Endothelial cell of umbilical vein (primary cell): Measurements from ENCODE around the gene NAP1L1. TPM values are rescaled to one million over a fixed set of nuclear protein-coding genes. Genes with fewer than 3 reads are reported as not detected.

ENCODE experiments used
- BruUV-seq: library from RNA; stranded (reverse); fragments of 400-500 nt; replicated peaks from 2 replicates; lab custom pipeline; 2021; lab: Mats Ljungman, UMichigan
- CTCF ChIA-PET: fragments of 300-600, 350-600 bp; sonication (Branson Sonifier 250); formaldehyde crosslinking; loops from one replicate; lab custom pipeline; 2021; ENCODE audit warnings: antibody characterized with exemption, inconsistent platforms; lab: Charles Lee
- POLR2A ChIA-PET: fragments of 300-600, 350-600 bp; sonication (Branson Sonifier 250); formaldehyde crosslinking; loops from one replicate; lab custom pipeline; 2021; ENCODE audit warnings: antibody characterized with exemption, inconsistent platforms; lab: Charles Lee
- DNase-seq: peaks from one replicate; pipeline ENCODE4 v3.0.0-alpha.2; 2011; ENCODE audit warnings: low read depth, low spot score
- FAIRE-seq: peaks from 2 replicates; lab custom pipeline; 2011; peaks lifted over from hg19 to GRCh38; lab: Jason Lieb, UNC
- H2AFZ ChIP-seq: 2 replicates; pipeline ENCODE4 v1.6.0; 2012; ENCODE audit warnings: low read depth, low read length, control low read depth, inconsistent platforms
- H3K27ac ChIP-seq: 2 replicates; pipeline ENCODE4 v1.5.1; 2011; ENCODE audit warnings: low read depth, mild to moderate bottlenecking, control low read depth, low read length, moderate library complexity; ENCODE audit not compliant: insufficient read depth
- H3K27me3 ChIP-seq, 2 experiments: 2 replicates each; pipeline versions ENCODE4 v1.6.0 to v1.6.1; 2011; ENCODE audit warnings: low read length in 2 of 2, mixed read lengths in 1 of 2; ENCODE audit not compliant: control insufficient read depth in 2 of 2, insufficient read depth in 2 of 2
- H3K36me3 ChIP-seq, 2 experiments: 2 replicates in 1 of 2; 3 replicates in 1 of 2; pipeline ENCODE4 v1.5.1; 2011; ENCODE audit warnings: low read length in 2 of 2, mild to moderate bottlenecking in 1 of 2, moderate library complexity in 1 of 2; ENCODE audit not compliant: control insufficient read depth in 2 of 2, insufficient read depth in 2 of 2; ENCODE audit errors: extremely low read depth in 1 of 2
- H3K4me1 ChIP-seq: 3 replicates; pipeline ENCODE4 v1.5.1; 2011; ENCODE audit warnings: mild to moderate bottlenecking, low read length; ENCODE audit not compliant: control insufficient read depth, insufficient read depth; ENCODE audit errors: extremely low read depth
- H3K4me2 ChIP-seq: 2 replicates; pipeline ENCODE4 v1.6.1; 2011; ENCODE audit warnings: low read length, control low read depth, mixed read lengths; ENCODE audit not compliant: insufficient read depth
- H3K4me3 ChIP-seq, 3 experiments: fragments of 200-600 bp in 1 of 3; sonication (generic), shearing (Covaris generic) in 1 of 3; replicated peaks in 1 of 3; 2 replicates each; pipeline ENCODE4 v1.5.1; 2011 to 2016; ENCODE audit warnings: control low read depth in 3 of 3, low read length in 3 of 3, mild to moderate bottlenecking in 2 of 3, inconsistent platforms in 1 of 3, low read depth in 1 of 3, moderate library complexity in 1 of 3; ENCODE audit not compliant: insufficient read depth in 1 of 3
- H3K79me2 ChIP-seq: 2 replicates; pipeline ENCODE4 v1.6.0; 2012; ENCODE audit warnings: low read length, inconsistent platforms; ENCODE audit not compliant: control insufficient read depth, insufficient read depth
- H3K9ac ChIP-seq: replicated peaks from 2 replicates; pipeline ENCODE3; 2011; ENCODE audit warnings: low read length, control low read depth; ENCODE audit not compliant: insufficient read depth; ENCODE audit errors: extremely low read depth
- H3K9me1 ChIP-seq: replicated peaks from 3 replicates; pipeline ENCODE4 v1.6.0; 2011; ENCODE audit warnings: mild to moderate bottlenecking, low read length; ENCODE audit not compliant: control insufficient read depth, insufficient read depth; ENCODE audit errors: extremely low read depth
- H3K9me3 ChIP-seq: replicated peaks from 2 replicates; pipeline ENCODE4 v1.5.1; 2012; ENCODE audit warnings: low read length, inconsistent platforms; ENCODE audit not compliant: control insufficient read depth, insufficient read depth
- H4K20me1 ChIP-seq: replicated peaks from 2 replicates; pipeline ENCODE3; 2011; ENCODE audit warnings: mild to moderate bottlenecking, low read length; ENCODE audit not compliant: control insufficient read depth, insufficient read depth; ENCODE audit errors: extremely low read depth
- CTCF ChIP-seq, 2 donors: IDR thresholded peaks; 1 replicate in 1 of 2; 2 replicates in 1 of 2; pipeline ENCODE4 v1.5.1; 2011; ENCODE audit warnings: low read length in 2 of 2, mild to moderate bottlenecking in 2 of 2, moderate library complexity in 2 of 2, control low read depth in 1 of 2, inconsistent platforms in 1 of 2, low read depth in 1 of 2; ENCODE audit not compliant: insufficient read depth in 1 of 2; ENCODE audit errors: extremely low read depth in 1 of 2
- EZH2 ChIP-seq: IDR thresholded peaks from 2 replicates; pipeline ENCODE4 v1.6.1; 2012; ENCODE audit warnings: borderline replicate concordance, low read depth, mild to moderate bottlenecking, moderate library complexity, low read length, inconsistent platforms; ENCODE audit not compliant: severe bottlenecking
- FOS ChIP-seq: IDR thresholded peaks from 2 replicates; pipeline ENCODE4 v1.6.1; 2011; ENCODE audit warnings: mild to moderate bottlenecking, low read length, moderate library complexity, borderline replicate concordance; ENCODE audit not compliant: insufficient read depth
- GATA2 ChIP-seq: IDR thresholded peaks from 2 replicates; pipeline ENCODE4 v1.7.0; 2011; ENCODE audit warnings: low read depth, mild to moderate bottlenecking, moderate library complexity, mixed read lengths, low read length; ENCODE audit not compliant: insufficient read length, insufficient read depth
- JUN ChIP-seq: IDR thresholded peaks from 2 replicates; pipeline ENCODE4 v1.6.1; 2011; ENCODE audit warnings: borderline replicate concordance, low read depth; ENCODE audit not compliant: insufficient read length, insufficient read depth
- MAX ChIP-seq: IDR thresholded peaks from 2 replicates; pipeline ENCODE4 v1.6.1; 2011; ENCODE audit not compliant: insufficient read depth, insufficient read length
- MYC ChIP-seq: IDR thresholded peaks from one replicate; pipeline ENCODE4 v1.6.1; 2011; ENCODE audit warnings: mild to moderate bottlenecking, low read depth, low read length
- POLR2A ChIP-seq: IDR thresholded peaks from 2 replicates; pipeline ENCODE4 v1.6.1; 2012; ENCODE audit warnings: low read depth, mild to moderate bottlenecking, control low read depth, low read length
- POLR2AphosphoS5 ChIP-seq: IDR thresholded peaks from 2 replicates; pipeline ENCODE4 v1.6.1; 2012; ENCODE audit warnings: low read depth, mild to moderate bottlenecking, control low read depth, low read length, moderate library complexity; ENCODE audit not compliant: insufficient read depth
- dilution Hi-C: fragments of 300-500 bp; cut with MboI; formaldehyde crosslinking; loops from one replicate; pipeline ENCODE4 v1.15.0; 2019; ENCODE audit warnings: low sequenced_read_pairs; ENCODE audit not compliant: extremely low pct_ligation_motif_present
- intact Hi-C: fragments of 100-400 bp; cut with micrococcal nuclease; formaldehyde crosslinking; loops from one replicate; pipeline ENCODE4 v1.10.0; 2022
- polyA plus RNA-seq, 4 experiments: library from polyadenylated mRNA; depleted of rRNA in 3 of 4; stranded (reverse) in 3 of 4; unstranded in 1 of 4; fragments of >200 nt; gene quantifications; 2 replicates each; pipeline versions ENCODE4 v1.2.1 to v1.2.3, GENCODE V29; 2011 to 2012; ENCODE audit warnings: missing spikeins in 1 of 4
- total RNA-seq: library from RNA; stranded (reverse); gene quantifications from 2 replicates; pipeline ENCODE4 v1.2.3, GENCODE V29; 2021

Gene NAP1L1
- total and polyA plus RNA-seq, 2 donors (not counting 3 experiments of a cell fraction or from before 2014, with no cell fraction given) = 127 to 649 TPM

- Histone ChIP-seq H3K9me3 (no peaks in the 10 kb centered on the region), H2AFZ (no peak overlapping the region), H3K4me3 (no peak overlapping the region), H3K27me3 (no peaks in the 10 kb centered on the region), H4K20me1 (no peaks in the 10 kb centered on the region), H3K9ac (no peak overlapping the region), H3K79me2 (no peaks in the 10 kb centered on the region), H3K4me2 (no peak overlapping the region), H3K9me1 (no peaks in the 10 kb centered on the region), H3K27ac (no peak overlapping the region), H3K36me3 (no peaks in the 10 kb centered on the region), H3K4me1 (peaks cover 9% of the 10 kb centered on the region)
- dilution Hi-C loops (no loop called here), intact Hi-C loops (no loop called here)
- FAIRE-seq = no peak
- ChIA-PET CTCF (no interaction called here), POLR2A (no interaction called here)
- no TSS peak for BruUV-seq
- no peak for TF ChIP-seq MYC
- TF ChIP-seq POLR2AphosphoS5 = no peak
- TF ChIP-seq GATA2 = no peak
- no peak for TF ChIP-seq JUN
- TF ChIP-seq FOS = no peak
- no peak for TF ChIP-seq CTCF (IDR thresholded peaks at IDR 0.05; ENCODE audit: extremely low read depth in 1 of 2, insufficient read depth in 1 of 2, low read depth in 1 of 2, low read length in 2 of 2)
- no peak for TF ChIP-seq POLR2A
- no peak for TF ChIP-seq EZH2
- no peak for TF ChIP-seq MAX
- no peak for DNase-seq
Measured at GRCh38 chr12:76006028-76006925, 78.2 kb downstream of the NAP1L1 start.
